CD4-positive, alpha-beta T cell (primary cell): ENCODE data around the gene FIBCD1. TPM values are rescaled to one million over a fixed set of nuclear protein-coding genes. Genes with fewer than 3 reads are reported as not detected.

Experiments
- ATAC-seq: fragments of 200-7000 bp; cut with Tn5 transposase; one replicate; pipeline ENCODE4 v1.10.0; 2022; ENCODE audit warnings: mild to moderate bottlenecking; ENCODE audit not compliant: poor library complexity
- CTCF ChIA-PET: fragments of 350-600 bp; sonication (Branson Sonifier 250); formaldehyde crosslinking; loops from one replicate; lab custom pipeline; 2021; ENCODE audit warnings: antibody characterized with exemption, inconsistent platforms; lab: Charles Lee
- POLR2A ChIA-PET: fragments of 350-600 bp; sonication (Branson Sonifier 250); formaldehyde crosslinking; loops from one replicate; lab custom pipeline; 2021; ENCODE audit warnings: antibody characterized with exemption, inconsistent platforms; lab: Charles Lee
- DNase-seq, 14 experiments: peaks; one replicate each; pipeline ENCODE4 v3.0.0-alpha.2; 2013 to 2020; ENCODE audit warnings: mixed read lengths in 2 of 14
- H3K27ac ChIP-seq, 2 donors: one replicate each; pipeline versions ENCODE4 v1.5.1 to v1.7.0; 2013; ENCODE audit warnings: low read length in 2 of 2, low read depth in 1 of 2, mild to moderate bottlenecking in 1 of 2
- H3K27me3 ChIP-seq, 2 experiments: 1 replicate in 1 of 2; 2 replicates in 1 of 2; pipeline versions ENCODE4 v1.6.1 to v1.7.0; 2013; ENCODE audit warnings: low read length in 2 of 2, control low read depth in 1 of 2, mild to moderate bottlenecking in 1 of 2, moderate library complexity in 1 of 2; ENCODE audit not compliant: insufficient read depth in 2 of 2, control insufficient read depth in 1 of 2
- H3K36me3 ChIP-seq: one replicate; pipeline ENCODE4 v1.6.1; 2013; ENCODE audit warnings: low read length, control low read depth; ENCODE audit not compliant: insufficient read depth
- H3K4me1 ChIP-seq: one replicate; pipeline ENCODE4 v1.6.1; 2013; ENCODE audit warnings: low read length, control low read depth; ENCODE audit not compliant: insufficient read depth
- H3K4me3 ChIP-seq: one replicate; pipeline ENCODE4 v1.5.1; 2013; ENCODE audit warnings: mild to moderate bottlenecking, low read length, moderate library complexity
- H3K9me3 ChIP-seq, 2 experiments: 1 replicate in 1 of 2; 2 replicates in 1 of 2; pipeline versions ENCODE4 v1.6.1 to v1.7.0; 2013; ENCODE audit warnings: low read length in 2 of 2, mild to moderate bottlenecking in 2 of 2, control low read depth in 1 of 2, moderate library complexity in 1 of 2; ENCODE audit not compliant: control insufficient read depth in 1 of 2, insufficient read depth in 1 of 2
- H3K27ac Mint-ChIP-seq: one replicate; pipeline ENCODE4 v1.8.0; 2020; ENCODE audit warnings: mixed read lengths
- H3K27me3 Mint-ChIP-seq: one replicate; pipeline ENCODE4 v1.8.0; 2021; ENCODE audit warnings: mixed read lengths
- H3K36me3 Mint-ChIP-seq: one replicate; pipeline ENCODE4 v1.8.0; 2021; ENCODE audit warnings: low read depth, mixed read lengths
- H3K4me1 Mint-ChIP-seq: one replicate; pipeline ENCODE4 v1.8.0; 2021; ENCODE audit warnings: low read depth, mixed read lengths
- H3K4me3 Mint-ChIP-seq: one replicate; pipeline ENCODE4 v1.8.0; 2020; ENCODE audit warnings: mild to moderate bottlenecking, mixed read lengths
- H3K9me3 Mint-ChIP-seq: one replicate; pipeline ENCODE4 v1.8.0; 2020; ENCODE audit warnings: mixed read lengths
- intact Hi-C, 2 experiments: fragments of 100-400 bp; cut with DNase I in 1 of 2; cut with micrococcal nuclease in 1 of 2; formaldehyde crosslinking; loops; one replicate each; pipeline versions ENCODE4 v1.15.1 to v1.9.0; 2023 to 2025; cut with DNase I, micrococcal nuclease
- polyA plus RNA-seq, 2 donors: library from polyadenylated mRNA; unstranded; fragments of 120-200 nt; gene quantifications; one replicate each; pipeline ENCODE4 v1.2.1, GENCODE V29; 2013
- total RNA-seq, 174 experiments: library from RNA in 2 of 174; stranded (reverse) in 2 of 174; gene quantifications; one replicate each; pipeline ENCODE4 v1.2.3 and lab custom pipeline; 2021 to 2026
- TF ChIP-seq, protein P1 (sequence below): fragments of 200-600 bp; IDR thresholded peaks from one replicate; pipeline ENCODE4 v1.8.0; 2022; ENCODE audit warnings: antibody characterized with exemption, mild to moderate bottlenecking

Gene FIBCD1, protein sequence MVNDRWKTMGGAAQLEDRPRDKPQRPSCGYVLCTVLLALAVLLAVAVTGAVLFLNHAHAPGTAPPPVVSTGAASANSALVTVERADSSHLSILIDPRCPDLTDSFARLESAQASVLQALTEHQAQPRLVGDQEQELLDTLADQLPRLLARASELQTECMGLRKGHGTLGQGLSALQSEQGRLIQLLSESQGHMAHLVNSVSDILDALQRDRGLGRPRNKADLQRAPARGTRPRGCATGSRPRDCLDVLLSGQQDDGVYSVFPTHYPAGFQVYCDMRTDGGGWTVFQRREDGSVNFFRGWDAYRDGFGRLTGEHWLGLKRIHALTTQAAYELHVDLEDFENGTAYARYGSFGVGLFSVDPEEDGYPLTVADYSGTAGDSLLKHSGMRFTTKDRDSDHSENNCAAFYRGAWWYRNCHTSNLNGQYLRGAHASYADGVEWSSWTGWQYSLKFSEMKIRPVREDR
- total RNA-seq, result not detected
- not detected for polyA plus RNA-seq (2013, experiment 1 of 2)
- 0.03 TPM for polyA plus RNA-seq (2013, experiment 2 of 2)
- total RNA-seq (lab: John Stamatoyannopoulos, UW), result 0 to 0.15 (median 0) reads per million in 172 experiments

DNA sequence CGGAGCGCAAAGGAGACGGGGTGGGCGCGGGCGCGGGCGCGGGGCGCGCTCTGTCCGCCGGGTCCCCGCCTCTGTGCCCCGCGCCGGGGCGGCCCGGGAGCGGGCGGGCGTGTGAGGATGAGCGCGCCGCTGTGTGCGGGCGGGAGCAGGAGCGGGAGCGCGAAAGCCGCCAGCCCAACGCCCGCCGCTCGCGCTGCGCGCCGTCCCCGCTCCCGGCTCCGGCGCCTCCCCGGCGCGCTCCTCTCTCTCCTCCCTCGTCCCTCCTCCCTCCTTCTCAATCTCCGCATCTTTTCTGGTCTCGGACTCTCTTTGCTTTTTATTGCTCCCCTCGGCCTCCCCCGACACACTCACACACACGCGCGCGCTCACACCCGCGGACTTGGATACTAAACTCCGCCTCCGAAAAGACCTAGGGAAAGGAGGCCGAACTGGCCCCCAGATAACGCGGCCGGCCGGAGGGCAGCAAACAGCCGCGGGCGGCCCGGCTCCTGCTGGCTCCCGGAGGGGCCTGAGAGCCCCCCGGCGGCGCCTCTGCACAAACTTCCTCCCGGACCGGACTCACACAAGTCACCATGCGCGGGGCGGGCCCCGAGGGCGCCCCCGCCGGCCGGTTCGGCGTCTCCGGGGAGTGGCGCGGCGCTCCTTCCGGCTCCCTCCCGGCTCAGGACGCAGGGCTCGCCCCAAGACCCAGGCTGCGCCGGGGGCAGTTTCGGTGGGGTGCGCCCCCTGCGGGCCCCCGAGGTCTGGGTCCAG is at the start of gene FIBCD1:
TSS of gene FIBCD1 (minus strand) at position 596 of the 753 bp plus-strand sequence. CDS start 640 bp downstream, outside the sequence.
- H3K9me3 ChIP-seq, result peaks cover 0 to 13% of the 10 kb centered on the region in 2 experiments
- peaks cover 48 to 75% of the 10 kb centered on the region in 2 experiments for H3K27me3 ChIP-seq
- ChIA-PET CTCF (no interaction called here), POLR2A (no interaction called here)
- no peak within 1 kb of the TSS for H3K4me3 Mint-ChIP-seq
- TF ChIP-seq, protein P1, sequence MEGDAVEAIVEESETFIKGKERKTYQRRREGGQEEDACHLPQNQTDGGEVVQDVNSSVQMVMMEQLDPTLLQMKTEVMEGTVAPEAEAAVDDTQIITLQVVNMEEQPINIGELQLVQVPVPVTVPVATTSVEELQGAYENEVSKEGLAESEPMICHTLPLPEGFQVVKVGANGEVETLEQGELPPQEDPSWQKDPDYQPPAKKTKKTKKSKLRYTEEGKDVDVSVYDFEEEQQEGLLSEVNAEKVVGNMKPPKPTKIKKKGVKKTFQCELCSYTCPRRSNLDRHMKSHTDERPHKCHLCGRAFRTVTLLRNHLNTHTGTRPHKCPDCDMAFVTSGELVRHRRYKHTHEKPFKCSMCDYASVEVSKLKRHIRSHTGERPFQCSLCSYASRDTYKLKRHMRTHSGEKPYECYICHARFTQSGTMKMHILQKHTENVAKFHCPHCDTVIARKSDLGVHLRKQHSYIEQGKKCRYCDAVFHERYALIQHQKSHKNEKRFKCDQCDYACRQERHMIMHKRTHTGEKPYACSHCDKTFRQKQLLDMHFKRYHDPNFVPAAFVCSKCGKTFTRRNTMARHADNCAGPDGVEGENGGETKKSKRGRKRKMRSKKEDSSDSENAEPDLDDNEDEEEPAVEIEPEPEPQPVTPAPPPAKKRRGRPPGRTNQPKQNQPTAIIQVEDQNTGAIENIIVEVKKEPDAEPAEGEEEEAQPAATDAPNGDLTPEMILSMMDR, result no peak
- H3K9me3 Mint-ChIP-seq, result no peaks in the 10 kb centered on the region
- H3K36me3 ChIP-seq, result no peaks in the 10 kb centered on the region
- no peak for ATAC-seq
- H3K36me3 Mint-ChIP-seq, result no peaks in the 10 kb centered on the region
- H3K27ac Mint-ChIP-seq, result no peak within 1 kb of the TSS
- DNase-seq, result peak in 1 of 14 experiments; percentile 11
- no peak within 1 kb of the TSS for H3K4me3 ChIP-seq
- peaks cover 9% of the 10 kb centered on the region for H3K4me1 Mint-ChIP-seq
- intact Hi-C loops, result no loop called here
- H3K27me3 Mint-ChIP-seq, result peaks cover 69% of the 10 kb centered on the region
- H3K4me1 ChIP-seq, result peaks cover 11% of the 10 kb centered on the region
- no peak within 1 kb of the TSS for H3K27ac ChIP-seq

DNA sequence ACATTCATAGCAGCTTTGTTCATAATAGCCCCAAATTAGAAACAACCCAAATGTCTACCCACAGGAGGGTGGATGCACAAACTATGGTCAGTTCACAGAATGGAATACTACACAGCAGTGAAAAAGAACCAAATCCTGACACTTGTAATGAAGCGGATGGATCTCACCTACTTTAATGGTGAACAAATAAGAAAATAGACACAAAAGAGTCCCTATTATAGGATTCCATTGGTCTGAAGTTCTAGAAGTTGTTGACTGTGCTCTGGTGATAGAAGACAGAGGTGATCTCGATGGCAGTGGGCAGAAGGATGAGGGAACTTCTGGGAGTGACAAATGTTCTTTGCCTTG is 49.3 kb upstream of the FIBCD1 start:
- ChIA-PET POLR2A (no interaction called here), CTCF (no interaction called here)

DNA sequence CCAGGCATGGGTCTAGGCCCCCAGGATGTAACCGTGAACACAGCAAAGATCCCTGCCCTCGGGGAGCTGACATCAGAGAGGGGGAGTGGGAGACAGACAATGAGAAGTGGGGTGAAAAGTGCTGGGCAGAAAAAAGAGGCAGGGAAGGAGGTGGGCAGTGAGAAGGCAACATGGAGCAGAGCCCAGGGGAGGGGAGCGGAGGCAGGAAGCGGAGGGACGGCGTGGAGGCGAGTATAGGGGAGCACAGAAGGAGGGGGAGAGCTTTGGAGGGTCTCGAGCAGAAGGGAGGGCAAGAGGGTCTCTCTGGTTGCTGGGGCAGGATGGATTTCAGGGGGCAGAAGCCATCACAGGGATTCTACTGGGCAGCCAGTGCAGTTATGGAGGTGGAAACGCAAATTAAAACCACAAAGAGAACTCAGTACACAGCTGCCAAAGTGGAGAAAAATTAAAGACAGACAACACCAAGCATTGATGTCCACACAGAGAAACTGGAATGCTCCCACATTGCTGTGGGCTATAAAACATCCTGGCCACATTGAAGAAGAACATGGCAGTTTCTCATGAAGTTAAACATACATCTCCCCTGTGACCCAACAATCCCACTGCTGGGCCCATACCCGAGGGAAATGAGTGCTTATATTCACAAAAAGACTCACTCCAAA is 48.8 kb upstream of the FIBCD1 start:
- ATAC-seq (no peak), DNase-seq (no peak)
- no peaks in the 10 kb centered on the region for H3K36me3 Mint-ChIP-seq
- H3K9me3 Mint-ChIP-seq, result no peaks in the 10 kb centered on the region
- H3K4me1 Mint-ChIP-seq, result no peaks in the 10 kb centered on the region
- ChIA-PET CTCF (no interaction called here), POLR2A (no interaction called here)
- H3K27me3 Mint-ChIP-seq, result no peaks in the 10 kb centered on the region
- Histone ChIP-seq H3K27ac (no peak overlapping the region), H3K9me3 (peaks cover 0 to 7% of the 10 kb centered on the region in 2 experiments), H3K4me1 (no peaks in the 10 kb centered on the region), H3K27me3 (no peaks in the 10 kb centered on the region), H3K36me3 (no peaks in the 10 kb centered on the region), H3K4me3 (no peak overlapping the region)
- intact Hi-C loops, result no loop called here
- no peak overlapping the region for H3K4me3 Mint-ChIP-seq
- TF ChIP-seq, protein P1, result no peak
- H3K27ac Mint-ChIP-seq, result no peak overlapping the region

More for the DNA sequence above, 49.3 kb upstream of the FIBCD1 start:
- Histone ChIP-seq H3K4me1 (no peaks in the 10 kb centered on the region), H3K9me3 (peaks cover 0 to 9% of the 10 kb centered on the region in 2 experiments), H3K36me3 (no peaks in the 10 kb centered on the region), H3K27ac (no peak overlapping the region), H3K4me3 (no peak overlapping the region), H3K27me3 (no peaks in the 10 kb centered on the region)
- Mint-ChIP-seq H3K9me3 (no peaks in the 10 kb centered on the region), H3K27ac (no peak overlapping the region), H3K4me3 (no peak overlapping the region), H3K36me3 (no peaks in the 10 kb centered on the region), H3K4me1 (no peaks in the 10 kb centered on the region), H3K27me3 (no peaks in the 10 kb centered on the region)
- TF ChIP-seq, protein P1, result no peak
- ATAC-seq, result no peak
- intact Hi-C loops, result no loop called here
- DNase-seq, result no peak
